ENCODE measurements around the gene PLCB4. TPM values are rescaled to one million over a fixed set of nuclear protein-coding genes. Genes with fewer than 3 reads are reported as not detected.

PLCB4 gene
- polyA plus RNA-seq, 3 donors = not detected

GRCh38 chr20:9214685-9215084 is 145.8 kb downstream of the PLCB4 start:
- Histone ChIP-seq H3K79me2 (ENCODE audit: insufficient read depth, low read length) (no peaks in the 10 kb centered on the region), H3K4me2 (replicated peaks; ENCODE audit: extremely low read depth, low read length, poor library complexity, severe bottlenecking) (no peak overlapping the region), H3K27me3 (ENCODE audit: control insufficient read depth in 2 of 2, insufficient read depth in 2 of 2, low read length in 2 of 2) (no peaks in the 10 kb centered on the region), H3K9ac (ENCODE audit: insufficient read depth, low read length, poor library complexity, severe bottlenecking) (no peak overlapping the region), H3K36me3 (replicated peaks in 1 of 2; ENCODE audit: control insufficient read depth in 1 of 2, insufficient read depth in 2 of 2, low read length in 2 of 2) (no peaks in the 10 kb centered on the region), H4K20me1 (ENCODE audit: insufficient read depth, low read length) (no peaks in the 10 kb centered on the region), H3K4me3 (replicated peaks in 1 of 3; ENCODE audit: low read depth in 2 of 3, low read length in 3 of 3) (no peak overlapping the region), H3K27ac (ENCODE audit: low read depth in 1 of 2, low read length in 2 of 2) (no peak overlapping the region), H3K4me1 (ENCODE audit: control insufficient read depth in 1 of 2, insufficient read depth in 2 of 2, low read length in 2 of 2) (no peaks in the 10 kb centered on the region), H3K9me3 (replicated peaks in 1 of 2; ENCODE audit: control insufficient read depth in 1 of 2, insufficient read depth in 1 of 2, low read length in 2 of 2) (no peaks in the 10 kb centered on the region), H2AFZ (ENCODE audit: insufficient read depth, low read depth, low read length, poor library complexity, severe bottlenecking) (no peak overlapping the region)
- peak in 1 of 3 donors; percentile 4 for DNase-seq
- 0% methylated on average over 3 of the region's 3 CpGs for WGBS (ENCODE audit: insufficient coverage)
- H3K36me3 Mint-ChIP-seq = no peaks in the 10 kb centered on the region
- H3K4me3 Mint-ChIP-seq = no peak overlapping the region
- H3K27ac Mint-ChIP-seq = peak overlapping the region in 2 of 7 donors; percentile 1 to 13
- no peaks in the 10 kb centered on the region for H3K9me3 Mint-ChIP-seq
- TF ChIP-seq CTCF (IDR thresholded peaks at IDR 0.05) = no peak
- intact Hi-C loops (cut with micrococcal nuclease) = no loop called here
- no peaks in the 10 kb centered on the region for H3K27me3 Mint-ChIP-seq (ENCODE audit: low read depth in 3 of 3)
- peaks cover 11% of the 10 kb centered on the region for H3K4me1 Mint-ChIP-seq

- Histone ChIP-seq H3K9me3 (replicated peaks in 1 of 2; ENCODE audit: control insufficient read depth in 1 of 2, insufficient read depth in 1 of 2, low read length in 2 of 2) (no peaks in the 10 kb centered on the region), H3K4me3 (replicated peaks in 1 of 3; ENCODE audit: low read depth in 2 of 3, low read length in 3 of 3) (no peak overlapping the region), H4K20me1 (ENCODE audit: insufficient read depth, low read length) (no peaks in the 10 kb centered on the region), H3K9ac (ENCODE audit: insufficient read depth, low read length, poor library complexity, severe bottlenecking) (no peak overlapping the region), H3K36me3 (replicated peaks in 1 of 2; ENCODE audit: control insufficient read depth in 1 of 2, insufficient read depth in 2 of 2, low read length in 2 of 2) (no peaks in the 10 kb centered on the region), H3K27ac (ENCODE audit: low read depth in 1 of 2, low read length in 2 of 2) (no peak overlapping the region), H3K79me2 (ENCODE audit: insufficient read depth, low read length) (no peaks in the 10 kb centered on the region), H3K27me3 (ENCODE audit: control insufficient read depth in 2 of 2, insufficient read depth in 2 of 2, low read length in 2 of 2) (no peaks in the 10 kb centered on the region), H3K4me2 (replicated peaks; ENCODE audit: extremely low read depth, low read length, poor library complexity, severe bottlenecking) (no peak overlapping the region), H2AFZ (ENCODE audit: insufficient read depth, low read depth, low read length, poor library complexity, severe bottlenecking) (no peak overlapping the region), H3K4me1 (ENCODE audit: control insufficient read depth in 1 of 2, insufficient read depth in 2 of 2, low read length in 2 of 2) (no peaks in the 10 kb centered on the region)
- intact Hi-C loops (cut with micrococcal nuclease) = no loop called here
- Mint-ChIP-seq H3K4me3 (no peak overlapping the region), H3K27ac (no peak overlapping the region), H3K9me3 (no peaks in the 10 kb centered on the region), H3K36me3 (no peaks in the 10 kb centered on the region), H3K4me1 (peaks cover 11% of the 10 kb centered on the region), H3K27me3 (ENCODE audit: low read depth in 3 of 3) (no peaks in the 10 kb centered on the region)
- peak; percentile 60 for TF ChIP-seq CTCF (IDR thresholded peaks at IDR 0.05)
- no peak for DNase-seq
- no CpG with 5 or more reads among the region's 2 CpGs for WGBS (ENCODE audit: insufficient coverage)
Measured at GRCh38 chr20:9215539-9215938, 146.7 kb downstream of the PLCB4 start.

All from CD14-positive monocyte (primary cell).